OCI-LY7 (cell line): ENCODE results near the gene TRIM39. TPM values are rescaled to one million over a fixed set of nuclear protein-coding genes. Genes with fewer than 3 reads are reported as not detected.

Experiments used
- BruUV-seq: library from RNA; stranded (reverse); fragments of 400-500 nt; replicated peaks from 2 replicates; lab custom pipeline; 2021; lab: Mats Ljungman, UMichigan
- CTCF ChIA-PET: fragments of 300-600 bp; sonication (Branson Sonifier 250); formaldehyde crosslinking; loops from one replicate; lab custom pipeline; 2022; ENCODE audit warnings: antibody characterized with exemption; ENCODE audit not compliant: unreplicated experiment; lab: Charles Lee
- POLR2A ChIA-PET: fragments of 300-600 bp; sonication (Branson Sonifier 250); formaldehyde crosslinking; loops from one replicate; lab custom pipeline; 2022; ENCODE audit warnings: antibody characterized with exemption; lab: Charles Lee
- DNase-seq: peaks from one replicate; pipeline ENCODE4 v3.0.0-alpha.2; 2015; ENCODE audit warnings: low spot score
- H2AFZ ChIP-seq: fragments of 200-600 bp; sonication (generic), shearing (Covaris generic); 2 replicates; pipeline ENCODE4 v1.6.1; 2014; ENCODE audit warnings: mild to moderate bottlenecking, antibody characterized with exemption, low read length, moderate library complexity
- H3K27ac ChIP-seq: fragments of 200-600 bp; sonication (generic); 2 replicates; pipeline ENCODE4 v1.5.1; 2014; ENCODE audit warnings: mixed run types, low read depth, mild to moderate bottlenecking, moderate library complexity, low read length, inconsistent platforms; ENCODE audit not compliant: poor library complexity, severe bottlenecking
- H3K36me3 ChIP-seq: fragments of 200-600 bp; sonication (generic); 2 replicates; pipeline ENCODE4 v1.6.1; 2014; ENCODE audit warnings: mild to moderate bottlenecking, antibody characterized with exemption, low read length, moderate library complexity, mixed read lengths; ENCODE audit not compliant: insufficient read depth
- H3K4me1 ChIP-seq: fragments of 200-600 bp; sonication (generic); 2 replicates; pipeline ENCODE4 v1.5.1; 2014; ENCODE audit warnings: mild to moderate bottlenecking, low read length; ENCODE audit not compliant: insufficient read depth, poor library complexity, severe bottlenecking
- H3K4me2 ChIP-seq: fragments of 200-600 bp; sonication (generic); 2 replicates; pipeline ENCODE4 v1.6.1; 2014; ENCODE audit warnings: mild to moderate bottlenecking, low read length
- H3K4me3 ChIP-seq: fragments of 200-600 bp; sonication (generic); 2 replicates; pipeline ENCODE4 v1.5.1; 2014; ENCODE audit warnings: mild to moderate bottlenecking, low read depth, low read length; ENCODE audit not compliant: poor library complexity, severe bottlenecking
- H3K79me2 ChIP-seq: fragments of 200-600 bp; sonication (generic); 2 replicates; pipeline ENCODE4 v1.6.1; 2016; ENCODE audit warnings: low read depth, mild to moderate bottlenecking, low read length, moderate library complexity, mixed read lengths; ENCODE audit not compliant: insufficient read depth
- H3K9me2 ChIP-seq: fragments of 200-600 bp; sonication (generic); 2 replicates; pipeline ENCODE4 v1.6.1; 2016; ENCODE audit warnings: mild to moderate bottlenecking, low read length, mixed read lengths; ENCODE audit not compliant: insufficient read depth
- H3K9me3 ChIP-seq: fragments of 200-600 bp; sonication (generic); 2 replicates; pipeline ENCODE4 v1.6.1; 2014; ENCODE audit warnings: mild to moderate bottlenecking, mixed run types, low read length, mixed read lengths
- H4K20me1 ChIP-seq: fragments of 200-600 bp; sonication (generic); 2 replicates; pipeline ENCODE4 v1.6.1; 2014; ENCODE audit warnings: mild to moderate bottlenecking, antibody characterized with exemption, low read length, moderate library complexity, mixed read lengths; ENCODE audit not compliant: insufficient read depth
- EZH2phosphoT487 ChIP-seq: fragments of 200-600 bp; sonication (generic); IDR thresholded peaks from 2 replicates; pipeline ENCODE4 v1.6.1; 2018; ENCODE audit warnings: low read depth, borderline replicate concordance, mild to moderate bottlenecking, mixed run types, antibody characterized with exemption, low read length, moderate library complexity, mixed read lengths
- intact Hi-C: fragments of 100-400 bp; cut with micrococcal nuclease; formaldehyde crosslinking; loops from one replicate; pipeline ENCODE4 v1.10.0; 2022; ENCODE audit not compliant: unreplicated experiment
- total RNA-seq, 2 experiments: library from RNA; depleted of rRNA in 1 of 2; stranded (reverse); fragments of >200 nt in 1 of 2; shearing (Covaris generic) in 1 of 2; gene quantifications; 2 replicates each; pipeline ENCODE4 v1.2.3, GENCODE V29; 2014 to 2022
- TF ChIP-seq, protein P1 (sequence below): fragments of 200-600 bp; sonication (generic); conservative IDR thresholded peaks from 2 replicates; pipeline ENCODE4 v1.5.1; 2014; ENCODE audit warnings: mild to moderate bottlenecking, antibody characterized with exemption, low read length, moderate library complexity, mixed read lengths

TRIM39 gene
- total RNA-seq, 2 experiments from 2014 or later, result 11.4 to 17.0 TPM

DNA sequence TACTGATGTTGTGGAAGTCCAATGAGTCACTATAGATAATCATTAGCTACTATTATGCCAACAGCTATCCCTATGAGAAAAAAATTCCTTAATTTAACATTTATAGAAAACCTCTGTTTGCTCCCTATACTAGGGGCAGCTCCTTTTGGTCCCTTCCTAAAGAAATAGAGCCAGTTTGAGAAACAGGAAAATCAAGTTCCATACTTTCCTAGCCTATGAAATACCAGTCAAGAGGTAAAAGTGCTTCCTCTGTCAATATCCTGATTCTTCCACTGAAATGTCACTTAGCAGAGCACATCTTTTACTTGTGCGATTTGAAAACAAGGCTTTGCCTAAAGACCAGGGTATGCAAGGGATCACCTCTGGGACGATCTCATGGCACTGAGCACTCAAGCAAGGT, 14.5 kb upstream of the TRIM39 start:
- TF ChIP-seq, protein P1, sequence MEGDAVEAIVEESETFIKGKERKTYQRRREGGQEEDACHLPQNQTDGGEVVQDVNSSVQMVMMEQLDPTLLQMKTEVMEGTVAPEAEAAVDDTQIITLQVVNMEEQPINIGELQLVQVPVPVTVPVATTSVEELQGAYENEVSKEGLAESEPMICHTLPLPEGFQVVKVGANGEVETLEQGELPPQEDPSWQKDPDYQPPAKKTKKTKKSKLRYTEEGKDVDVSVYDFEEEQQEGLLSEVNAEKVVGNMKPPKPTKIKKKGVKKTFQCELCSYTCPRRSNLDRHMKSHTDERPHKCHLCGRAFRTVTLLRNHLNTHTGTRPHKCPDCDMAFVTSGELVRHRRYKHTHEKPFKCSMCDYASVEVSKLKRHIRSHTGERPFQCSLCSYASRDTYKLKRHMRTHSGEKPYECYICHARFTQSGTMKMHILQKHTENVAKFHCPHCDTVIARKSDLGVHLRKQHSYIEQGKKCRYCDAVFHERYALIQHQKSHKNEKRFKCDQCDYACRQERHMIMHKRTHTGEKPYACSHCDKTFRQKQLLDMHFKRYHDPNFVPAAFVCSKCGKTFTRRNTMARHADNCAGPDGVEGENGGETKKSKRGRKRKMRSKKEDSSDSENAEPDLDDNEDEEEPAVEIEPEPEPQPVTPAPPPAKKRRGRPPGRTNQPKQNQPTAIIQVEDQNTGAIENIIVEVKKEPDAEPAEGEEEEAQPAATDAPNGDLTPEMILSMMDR, result no peak
- TF ChIP-seq EZH2phosphoT487, result no peak
- Histone ChIP-seq H3K4me2 (no peak overlapping the region), H3K4me3 (no peak overlapping the region), H3K4me1 (no peaks in the 10 kb centered on the region), H2AFZ (no peak overlapping the region), H3K9me2 (no peaks in the 10 kb centered on the region), H3K79me2 (peaks cover 48% of the 10 kb centered on the region), H4K20me1 (peaks cover 23% of the 10 kb centered on the region), H3K27ac (no peak overlapping the region), H3K9me3 (no peaks in the 10 kb centered on the region), H3K36me3 (peaks cover 83% of the 10 kb centered on the region)
- ChIA-PET CTCF (interaction anchor here (0.6 kb wide), 1 partner anchor 9 kb away, joined by 5 read pairs; no protein-coding TSS in a partner anchor), POLR2A (interaction anchor here (0.6 kb wide), 1 partner anchor 37 kb away, joined by 6 read pairs; no protein-coding TSS in a partner anchor)
- no TSS peak for BruUV-seq
- no peak for DNase-seq
- intact Hi-C loops, result no loop called here

DNA sequence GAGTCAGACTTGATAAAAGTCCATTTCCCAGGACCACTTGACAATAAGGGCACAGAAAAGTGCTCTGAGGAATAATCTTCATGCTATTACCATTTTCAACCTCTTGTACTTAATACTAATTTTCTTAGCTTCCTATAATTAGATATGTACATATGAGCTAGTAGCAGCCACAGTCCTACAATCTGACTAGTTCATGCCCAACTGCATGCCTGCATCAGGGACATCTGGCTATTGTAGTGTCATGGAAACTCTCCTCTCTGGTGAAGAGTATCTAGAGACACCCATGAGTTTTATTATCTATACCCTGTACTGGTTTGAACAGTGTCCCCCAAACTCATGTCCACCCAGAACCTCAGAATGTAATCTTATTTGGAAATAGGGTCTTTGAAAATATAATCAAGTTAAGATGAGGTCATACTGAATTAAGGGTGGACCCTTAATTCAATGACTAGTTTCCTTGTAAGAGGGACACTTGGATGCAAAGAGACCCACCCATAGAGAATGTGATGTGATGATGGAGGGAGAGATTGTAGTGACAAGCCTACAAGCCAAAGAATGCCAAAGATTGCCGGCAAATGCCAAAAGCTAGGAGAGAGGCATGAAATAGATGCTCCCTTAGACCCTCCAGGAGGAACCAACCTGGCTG, 13.9 kb upstream of the TRIM39 start:
- ChIA-PET POLR2A (interaction anchor here (0.5 kb wide), 1 partner anchor 17 kb away, joined by 3 read pairs; no protein-coding TSS in a partner anchor), CTCF (no interaction called here)
- peaks cover 83% of the 10 kb centered on the region for H3K36me3 ChIP-seq
- no peaks in the 10 kb centered on the region for H3K9me2 ChIP-seq
- no peak overlapping the region for H3K27ac ChIP-seq
- no peaks in the 10 kb centered on the region for H3K4me1 ChIP-seq
- no peak overlapping the region for H2AFZ ChIP-seq
- peaks cover 53% of the 10 kb centered on the region for H3K79me2 ChIP-seq
- no peak overlapping the region for H3K4me3 ChIP-seq
- TF ChIP-seq, protein P1, result no peak
- TF ChIP-seq EZH2phosphoT487, result no peak
- H3K4me2 ChIP-seq, result no peak overlapping the region
- H4K20me1 ChIP-seq, result peaks cover 26% of the 10 kb centered on the region
- intact Hi-C loops, result no loop called here
- no TSS peak for BruUV-seq
- no peak for DNase-seq
- no peaks in the 10 kb centered on the region for H3K9me3 ChIP-seq

DNA sequence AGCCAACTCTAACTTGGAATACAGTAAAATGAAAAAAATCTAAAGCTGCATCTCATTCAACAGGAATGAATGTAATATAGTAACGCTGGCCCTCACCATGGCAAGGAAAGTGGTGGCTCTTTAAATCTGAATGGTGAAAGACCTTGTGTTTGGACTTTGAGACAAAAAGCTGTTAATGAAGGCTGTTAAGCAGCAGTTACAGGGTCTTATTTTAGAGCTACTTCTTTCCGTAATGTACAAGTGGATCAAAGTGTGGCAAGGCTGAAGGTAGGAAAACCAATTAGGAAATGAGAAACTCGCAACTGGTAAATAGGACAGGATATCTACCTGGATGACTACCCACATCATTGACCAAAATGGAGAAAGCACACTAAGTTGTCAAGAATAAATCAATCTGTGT, 11.6 kb upstream of the TRIM39 start:
- no TSS peak for BruUV-seq
- Histone ChIP-seq H4K20me1 (peaks cover 32% of the 10 kb centered on the region), H3K36me3 (peaks cover 84% of the 10 kb centered on the region), H3K79me2 (peaks cover 72% of the 10 kb centered on the region), H3K9me3 (no peaks in the 10 kb centered on the region), H3K4me1 (no peaks in the 10 kb centered on the region), H3K27ac (no peak overlapping the region), H3K9me2 (no peaks in the 10 kb centered on the region), H3K4me3 (no peak overlapping the region), H2AFZ (no peak overlapping the region), H3K4me2 (no peak overlapping the region)
- intact Hi-C loops, result no loop called here
- POLR2A ChIA-PET, result interaction anchor here (1.0 kb wide), 1 partner anchor 421 kb away, joined by 5 read pairs; no protein-coding TSS in a partner anchor
- CTCF ChIA-PET, result no interaction called here
- DNase-seq, result no peak
- TF ChIP-seq, protein P1, result no peak
- no peak for TF ChIP-seq EZH2phosphoT487
